ENCODE results near the gene SPATA18.
A peak's percentile ranks its signal among the peaks of the same experiment; 100 is the strongest.

SPATA18 gene

DNA sequence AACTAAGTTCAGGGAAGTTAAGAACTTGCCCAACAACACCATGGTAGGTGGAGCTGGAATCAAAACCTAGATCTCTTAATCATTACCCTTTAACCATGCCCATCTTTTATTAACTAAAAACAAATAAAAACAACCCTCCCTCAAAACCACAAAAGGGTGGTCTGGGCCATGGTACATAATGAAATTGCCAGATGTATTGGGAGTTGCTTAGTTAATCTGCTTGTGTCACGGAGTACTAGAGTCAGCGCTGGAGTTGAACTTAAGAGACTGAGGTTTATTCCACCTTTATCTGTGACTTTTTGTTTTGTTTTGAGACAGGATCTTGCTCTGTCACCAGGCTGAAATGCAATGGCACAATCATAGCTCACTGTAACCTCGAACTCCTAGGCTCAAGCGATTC is 44.2 kb upstream of the SPATA18 start:
- TF ChIP-seq ZBTB7A (IDR thresholded peaks at IDR 0.05; ENCODE audit: low read depth) (no peak), TAF1 (IDR thresholded peaks at IDR 0.05; ENCODE audit: low read depth) (no peak), CREB1 (IDR thresholded peaks at IDR 0.05; ENCODE audit: low read depth) (no peak), TEAD4 (IDR thresholded peaks at IDR 0.05) (no peak), TCF12 (IDR thresholded peaks at IDR 0.05; ENCODE audit: low read depth) (no peak)

DNA sequence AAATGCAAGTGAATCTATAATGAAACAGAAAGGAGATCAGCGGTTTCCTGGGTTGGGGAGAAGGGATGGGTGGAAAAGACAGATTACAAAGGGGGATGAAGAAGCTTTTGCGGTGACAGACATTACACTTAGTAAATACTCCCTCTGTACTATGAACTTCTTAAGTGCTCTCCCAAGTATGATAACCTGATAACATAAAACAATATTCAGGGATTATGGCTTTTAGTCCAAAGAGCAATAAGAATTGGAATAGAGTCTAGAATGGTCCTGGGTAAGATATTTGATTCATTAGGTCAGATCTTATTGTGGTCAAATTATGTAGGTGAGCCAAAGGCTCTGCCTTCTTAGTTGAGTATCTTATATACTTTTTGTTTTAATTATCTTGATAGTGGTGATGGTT is 40.1 kb upstream of the SPATA18 start:
- TF ChIP-seq EGR1 (IDR thresholded peaks at IDR 0.05), result no peak
- TF ChIP-seq, protein P1, sequence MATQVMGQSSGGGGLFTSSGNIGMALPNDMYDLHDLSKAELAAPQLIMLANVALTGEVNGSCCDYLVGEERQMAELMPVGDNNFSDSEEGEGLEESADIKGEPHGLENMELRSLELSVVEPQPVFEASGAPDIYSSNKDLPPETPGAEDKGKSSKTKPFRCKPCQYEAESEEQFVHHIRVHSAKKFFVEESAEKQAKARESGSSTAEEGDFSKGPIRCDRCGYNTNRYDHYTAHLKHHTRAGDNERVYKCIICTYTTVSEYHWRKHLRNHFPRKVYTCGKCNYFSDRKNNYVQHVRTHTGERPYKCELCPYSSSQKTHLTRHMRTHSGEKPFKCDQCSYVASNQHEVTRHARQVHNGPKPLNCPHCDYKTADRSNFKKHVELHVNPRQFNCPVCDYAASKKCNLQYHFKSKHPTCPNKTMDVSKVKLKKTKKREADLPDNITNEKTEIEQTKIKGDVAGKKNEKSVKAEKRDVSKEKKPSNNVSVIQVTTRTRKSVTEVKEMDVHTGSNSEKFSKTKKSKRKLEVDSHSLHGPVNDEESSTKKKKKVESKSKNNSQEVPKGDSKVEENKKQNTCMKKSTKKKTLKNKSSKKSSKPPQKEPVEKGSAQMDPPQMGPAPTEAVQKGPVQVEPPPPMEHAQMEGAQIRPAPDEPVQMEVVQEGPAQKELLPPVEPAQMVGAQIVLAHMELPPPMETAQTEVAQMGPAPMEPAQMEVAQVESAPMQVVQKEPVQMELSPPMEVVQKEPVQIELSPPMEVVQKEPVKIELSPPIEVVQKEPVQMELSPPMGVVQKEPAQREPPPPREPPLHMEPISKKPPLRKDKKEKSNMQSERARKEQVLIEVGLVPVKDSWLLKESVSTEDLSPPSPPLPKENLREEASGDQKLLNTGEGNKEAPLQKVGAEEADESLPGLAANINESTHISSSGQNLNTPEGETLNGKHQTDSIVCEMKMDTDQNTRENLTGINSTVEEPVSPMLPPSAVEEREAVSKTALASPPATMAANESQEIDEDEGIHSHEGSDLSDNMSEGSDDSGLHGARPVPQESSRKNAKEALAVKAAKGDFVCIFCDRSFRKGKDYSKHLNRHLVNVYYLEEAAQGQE (IDR thresholded peaks at IDR 0.05; ENCODE audit: low read depth), result no peak
- TF ChIP-seq EP300 (IDR thresholded peaks at IDR 0.05; ENCODE audit: borderline replicate concordance), result no peak
- no peak for TF ChIP-seq TEAD4 (IDR thresholded peaks at IDR 0.05)
- TF ChIP-seq RAD21 (IDR thresholded peaks at IDR 0.05; ENCODE audit: low read depth), result no peak
- TF ChIP-seq CREB1 (IDR thresholded peaks at IDR 0.05; ENCODE audit: low read depth), result no peak
- no peak for TF ChIP-seq FOXM1 (IDR thresholded peaks at IDR 0.05; ENCODE audit: borderline replicate concordance, low read depth)
- no peak for TF ChIP-seq NFIC (IDR thresholded peaks at IDR 0.05)
- TF ChIP-seq, protein P2, sequence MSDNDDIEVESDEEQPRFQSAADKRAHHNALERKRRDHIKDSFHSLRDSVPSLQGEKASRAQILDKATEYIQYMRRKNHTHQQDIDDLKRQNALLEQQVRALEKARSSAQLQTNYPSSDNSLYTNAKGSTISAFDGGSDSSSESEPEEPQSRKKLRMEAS (IDR thresholded peaks at IDR 0.05), result no peak
- no peak for TF ChIP-seq CEBPB (IDR thresholded peaks at IDR 0.05)
- no peak for TF ChIP-seq ZBTB7A (IDR thresholded peaks at IDR 0.05; ENCODE audit: low read depth)
- TF ChIP-seq, protein P3, sequence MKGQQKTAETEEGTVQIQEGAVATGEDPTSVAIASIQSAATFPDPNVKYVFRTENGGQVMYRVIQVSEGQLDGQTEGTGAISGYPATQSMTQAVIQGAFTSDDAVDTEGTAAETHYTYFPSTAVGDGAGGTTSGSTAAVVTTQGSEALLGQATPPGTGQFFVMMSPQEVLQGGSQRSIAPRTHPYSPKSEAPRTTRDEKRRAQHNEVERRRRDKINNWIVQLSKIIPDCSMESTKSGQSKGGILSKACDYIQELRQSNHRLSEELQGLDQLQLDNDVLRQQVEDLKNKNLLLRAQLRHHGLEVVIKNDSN (IDR thresholded peaks at IDR 0.05), result no peak
- no peak for TF ChIP-seq TCF12 (IDR thresholded peaks at IDR 0.05; ENCODE audit: low read depth)

DNA sequence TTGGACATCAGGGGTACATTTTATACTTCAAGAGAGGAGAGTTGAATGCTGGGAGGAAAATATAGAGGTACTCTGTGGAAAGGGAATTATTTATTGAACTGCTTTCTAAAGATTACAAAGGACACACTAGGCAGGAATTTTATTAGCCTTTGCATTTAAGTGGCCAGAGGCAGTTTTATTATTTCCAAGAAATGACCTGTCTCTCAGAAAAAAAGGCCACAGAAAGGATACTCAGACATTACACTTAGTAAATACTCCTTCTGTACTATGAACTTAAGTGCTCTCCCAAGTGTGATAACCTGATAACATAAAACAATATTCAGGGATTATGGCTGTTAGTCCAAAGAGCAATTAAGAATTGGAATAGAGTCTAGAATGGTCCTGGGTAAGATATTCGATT is 38.5 kb upstream of the SPATA18 start:
- TF ChIP-seq NFIC (IDR thresholded peaks at IDR 0.05), result no peak
- TF ChIP-seq TEAD4 (IDR thresholded peaks at IDR 0.05), result no peak
- TF ChIP-seq YY1 (IDR thresholded peaks at IDR 0.05; ENCODE audit: low read depth), result no peak
- TF ChIP-seq FOXM1 (IDR thresholded peaks at IDR 0.05; ENCODE audit: borderline replicate concordance, low read depth), result no peak
- no peak for TF ChIP-seq ZBTB7A (IDR thresholded peaks at IDR 0.05; ENCODE audit: low read depth)
- no peak for TF ChIP-seq EP300 (IDR thresholded peaks at IDR 0.05; ENCODE audit: borderline replicate concordance)
- TF ChIP-seq, protein P3 (IDR thresholded peaks at IDR 0.05), result no peak
- TF ChIP-seq TAF1 (IDR thresholded peaks at IDR 0.05; ENCODE audit: low read depth), result no peak
- no peak for TF ChIP-seq RAD21 (IDR thresholded peaks at IDR 0.05; ENCODE audit: low read depth)
- TF ChIP-seq CEBPB (IDR thresholded peaks at IDR 0.05), result no peak
- TF ChIP-seq, protein P2 (IDR thresholded peaks at IDR 0.05), result no peak
- TF ChIP-seq EGR1 (IDR thresholded peaks at IDR 0.05), result no peak
- TF ChIP-seq CREB1 (IDR thresholded peaks at IDR 0.05; ENCODE audit: low read depth), result no peak
- no peak for TF ChIP-seq TCF12 (IDR thresholded peaks at IDR 0.05; ENCODE audit: low read depth)
- TF ChIP-seq, protein P1 (IDR thresholded peaks at IDR 0.05; ENCODE audit: low read depth), result no peak

DNA sequence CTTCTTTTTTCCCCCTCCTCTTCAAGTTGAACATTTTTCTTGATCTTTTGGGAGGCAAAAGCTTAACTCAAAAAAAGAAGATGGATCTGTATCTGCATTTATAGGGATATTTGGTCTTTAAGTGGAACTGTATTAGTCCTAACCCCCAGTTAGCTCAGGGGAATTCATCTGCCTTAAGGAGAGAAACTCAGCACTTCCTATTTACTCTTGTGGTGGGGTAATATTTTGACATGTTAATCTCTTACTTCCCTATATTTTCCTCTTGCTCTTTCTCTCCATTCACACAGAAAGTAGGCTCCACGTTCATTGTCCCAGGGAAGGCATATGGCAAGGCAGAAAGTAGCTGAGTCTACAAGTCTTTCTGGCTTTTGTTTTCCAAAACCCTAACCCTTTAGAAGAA is 36.2 kb upstream of the SPATA18 start:
- TF ChIP-seq TCF12 (IDR thresholded peaks at IDR 0.05; ENCODE audit: low read depth), result no peak
- TF ChIP-seq, protein P1 (IDR thresholded peaks at IDR 0.05; ENCODE audit: low read depth), result no peak
- TF ChIP-seq RAD21 (IDR thresholded peaks at IDR 0.05; ENCODE audit: low read depth), result no peak

DNA sequence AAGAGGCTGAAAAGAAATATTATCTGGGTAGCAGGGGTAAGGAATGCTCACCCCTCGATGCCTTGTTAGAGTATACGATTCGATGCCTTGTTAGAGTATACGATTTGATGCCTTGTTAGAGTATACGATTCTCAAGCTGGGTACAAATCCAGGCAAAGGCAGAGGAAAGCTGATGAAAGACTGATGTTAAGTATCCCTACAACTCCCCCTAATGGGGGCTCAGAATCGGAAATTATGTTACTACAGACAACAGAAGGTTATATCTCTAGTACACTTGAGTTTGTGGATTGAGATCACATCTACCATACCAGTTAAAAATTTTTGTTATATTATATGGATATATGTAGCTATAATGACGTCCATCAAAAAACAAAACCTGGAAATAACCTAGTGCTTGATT is 35.7 kb upstream of the SPATA18 start:
- TF ChIP-seq TCF12 (IDR thresholded peaks at IDR 0.05; ENCODE audit: low read depth) (no peak), NFIC (IDR thresholded peaks at IDR 0.05) (no peak), TEAD4 (IDR thresholded peaks at IDR 0.05) (no peak), RAD21 (IDR thresholded peaks at IDR 0.05; ENCODE audit: low read depth) (peak; percentile 11; the same call in 1 of the 2 replicates)
- TF ChIP-seq, protein P3 (IDR thresholded peaks at IDR 0.05), result no peak
